IMR-90 (cell line): ENCODE measurements around the gene BRINP3. TPM values are rescaled to one million over a fixed set of nuclear protein-coding genes. Genes with fewer than 3 reads are reported as not detected.

Experiments used
- ATAC-seq: fragments of 200-7000 bp; cut with Tn5 transposase; 2 replicates; pipeline ENCODE4 v1.9.1; 2020; ENCODE audit warnings: low read depth, mild to moderate bottlenecking, moderate library complexity
- BruUV-seq: library from RNA; stranded (reverse); fragments of 400-500 nt; replicated peaks from 2 replicates; lab custom pipeline; 2021; lab: Mats Ljungman, UMichigan
- CTCF ChIA-PET: fragments of 300-600 bp; formaldehyde crosslinking; extraction: SDS; loops from one replicate; lab custom pipeline; 2021; ENCODE audit warnings: antibody characterized with exemption; lab: Yijun Ruan, JAX
- POLR2A ChIA-PET: fragments of 300-600 bp; sonication (Branson Sonifier 250); formaldehyde crosslinking; loops from one replicate; lab custom pipeline; 2022; ENCODE audit warnings: antibody characterized with exemption; ENCODE audit not compliant: unreplicated experiment; lab: Charles Lee
- DNase-seq: peaks from one replicate; pipeline ENCODE4 v3.0.0; 2013
- H2AFZ ChIP-seq: replicated peaks from 2 replicates; pipeline ENCODE3; 2013; ENCODE audit warnings: low read length, mild to moderate bottlenecking; ENCODE audit not compliant: poor library complexity
- H2AK5ac ChIP-seq: 2 replicates; pipeline ENCODE4 v1.6.1; 2013; ENCODE audit warnings: low read depth, low read length, inconsistent platforms
- H2AK9ac ChIP-seq: replicated peaks from 2 replicates; pipeline ENCODE3; 2013; ENCODE audit warnings: mild to moderate bottlenecking, low read depth, low read length, moderate library complexity; ENCODE audit not compliant: poor library complexity
- H2BK120ac ChIP-seq: 2 replicates; pipeline ENCODE4 v1.6.1; 2013; ENCODE audit warnings: low read depth, low read length, inconsistent platforms
- H2BK15ac ChIP-seq: 3 replicates; pipeline ENCODE4 v1.6.1; 2013; ENCODE audit warnings: low read depth, low read length, inconsistent platforms
- H2BK20ac ChIP-seq: 2 replicates; pipeline ENCODE4 v1.6.1; 2013; ENCODE audit warnings: low read depth, mild to moderate bottlenecking, inconsistent platforms, low read length, moderate library complexity
- H2BK5ac ChIP-seq: 2 replicates; pipeline ENCODE4 v1.6.1; 2013; ENCODE audit warnings: mild to moderate bottlenecking, low read depth, low read length, inconsistent platforms; ENCODE audit not compliant: poor library complexity, severe bottlenecking
- H3K14ac ChIP-seq: replicated peaks from 2 replicates; pipeline ENCODE4 v1.6.1; 2013; ENCODE audit warnings: low read depth, low read length, inconsistent platforms
- H3K18ac ChIP-seq: 2 replicates; pipeline ENCODE4 v1.6.1; 2013; ENCODE audit warnings: low read depth, low read length, control low read depth
- H3K23ac ChIP-seq: 2 replicates; pipeline ENCODE4 v1.6.1; 2013; ENCODE audit warnings: low read depth, low read length, inconsistent platforms
- H3K27ac ChIP-seq: 2 replicates; pipeline ENCODE4 v1.5.1; 2013; ENCODE audit warnings: mild to moderate bottlenecking, control low read depth, low read length; ENCODE audit not compliant: insufficient read depth
- H3K27me3 ChIP-seq: 2 replicates; pipeline ENCODE4 v1.6.1; 2013; ENCODE audit warnings: low read length; ENCODE audit not compliant: control insufficient read depth, insufficient read depth
- H3K36me3 ChIP-seq: 2 replicates; pipeline ENCODE4 v1.6.1; 2013; ENCODE audit warnings: low read length, mixed read lengths; ENCODE audit not compliant: control insufficient read depth, insufficient read depth
- H3K4ac ChIP-seq: 2 replicates; pipeline ENCODE4 v1.6.1; 2013; ENCODE audit warnings: low read depth, low read length, inconsistent platforms
- H3K4me1 ChIP-seq: 2 replicates; pipeline ENCODE4 v1.6.1; 2013; ENCODE audit warnings: low read length, mixed read lengths; ENCODE audit not compliant: control insufficient read depth, insufficient read depth
- H3K4me2 ChIP-seq: 2 replicates; pipeline ENCODE4 v1.6.1; 2013; ENCODE audit warnings: low read depth, mild to moderate bottlenecking, control low read depth, low read length, moderate library complexity
- H3K4me3 ChIP-seq: 2 replicates; pipeline ENCODE4 v1.5.1; 2013; ENCODE audit warnings: low read depth, mild to moderate bottlenecking, control low read depth, low read length, moderate library complexity; ENCODE audit not compliant: insufficient read depth
- H3K56ac ChIP-seq: 2 replicates; pipeline ENCODE4 v1.6.1; 2013; ENCODE audit warnings: low read length, inconsistent platforms; ENCODE audit not compliant: insufficient read depth; ENCODE audit errors: extremely low read depth
- H3K79me1 ChIP-seq, 2 experiments: 2 replicates each; pipeline ENCODE4 v1.6.1; 2013; ENCODE audit warnings: low read length in 2 of 2, inconsistent platforms in 1 of 2, low read depth in 1 of 2
- H3K9ac ChIP-seq: 2 replicates; pipeline ENCODE4 v1.6.1; 2013; ENCODE audit warnings: low read depth, low read length, control low read depth
- H3K9me1 ChIP-seq: 2 replicates; pipeline ENCODE4 v1.6.1; 2013; ENCODE audit warnings: low read length, inconsistent platforms; ENCODE audit not compliant: insufficient read depth
- H3K9me3 ChIP-seq: 2 replicates; pipeline ENCODE4 v1.6.1; 2013; ENCODE audit warnings: low read length; ENCODE audit not compliant: control insufficient read depth, insufficient read depth
- H4K20me1 ChIP-seq: 2 replicates; pipeline ENCODE4 v1.6.1; 2013; ENCODE audit warnings: low read length, inconsistent platforms; ENCODE audit not compliant: insufficient read depth
- H4K5ac ChIP-seq: 2 replicates; pipeline ENCODE4 v1.6.1; 2013; ENCODE audit warnings: mild to moderate bottlenecking, low read depth, low read length, control low read depth
- H4K8ac ChIP-seq, 2 experiments: 2 replicates each; pipeline ENCODE4 v1.6.1; 2013; ENCODE audit warnings: low read depth in 2 of 2, low read length in 2 of 2, control low read depth in 1 of 2, inconsistent platforms in 1 of 2
- H4K91ac ChIP-seq: 2 replicates; pipeline ENCODE4 v1.6.1; 2013; ENCODE audit warnings: low read depth, low read length, inconsistent platforms; ENCODE audit not compliant: insufficient read depth
- MAFK ChIP-seq: IDR thresholded peaks from 2 replicates; pipeline ENCODE4 v1.6.1; 2012; ENCODE audit warnings: low read depth, low read length, improper control_type of control experiment
- WGBS, 2 experiments: methylation state at CpG; one replicate each; pipeline versions ENCODE4 v1.1.5 to v1.1.7; 2013; ENCODE audit warnings: missing lambda C conversion rate in 2 of 2; ENCODE audit not compliant: insufficient read length in 1 of 2; ENCODE audit errors: extremely low coverage in 2 of 2; 5-methylcytosine and 5-hydroxymethylcytosine counted together
- dilution Hi-C: fragments of 300-500 bp; cut with HindIII; formaldehyde crosslinking; loops from one replicate; pipeline ENCODE4 v1.14.3; 2018; ENCODE audit warnings: low sequenced_read_pairs; ENCODE audit not compliant: unreplicated experiment
- in situ Hi-C: fragments of 300-500 bp; cut with MboI; formaldehyde crosslinking; loops from 3 replicates; pipeline ENCODE4 v1.14.3; 2019; ENCODE audit warnings: low sequenced_read_pairs, inconsistent platforms, mixed read lengths
- intact Hi-C: fragments of 100-400 bp; cut with micrococcal nuclease; formaldehyde crosslinking; loops from 2 replicates; pipeline ENCODE4 v1.10.0; 2022
- polyA plus RNA-seq, 3 experiments: library from polyadenylated mRNA; depleted of rRNA; stranded (reverse); fragments of >200 nt; gene quantifications; 2 replicates each; pipeline ENCODE4 v1.2.3, GENCODE V29; 2012; ENCODE audit warnings: low replicate concordance in 1 of 3
- total RNA-seq: library from RNA; depleted of rRNA; stranded (reverse); fragments of >200 nt; gene quantifications from 2 replicates; pipeline ENCODE4 v1.2.3, GENCODE V29; 2012

The BRINP3 gene
- total and polyA plus RNA-seq, 2 of the 4 experiments (the other 2 are of a cell fraction): 0.15 to 0.36 TPM

DNA sequence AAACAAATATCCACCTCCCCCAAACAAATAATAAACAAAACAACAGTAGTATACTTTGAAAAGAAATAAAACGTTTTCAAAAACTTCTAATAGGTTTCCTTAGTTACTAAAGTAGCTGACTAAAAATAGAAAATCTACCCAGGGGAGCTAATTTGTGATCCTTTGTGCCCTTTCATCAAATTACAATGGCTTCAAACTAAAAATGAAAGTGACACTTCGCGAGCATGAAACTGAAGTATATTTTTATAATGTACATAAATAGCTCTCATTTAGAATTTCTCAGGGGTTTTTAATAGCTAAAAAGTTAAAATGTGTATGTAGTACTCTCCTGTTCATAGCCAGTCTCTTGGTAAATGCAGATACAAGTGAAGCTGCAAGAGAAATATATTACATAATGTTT, 78.4 kb downstream of the BRINP3 start:
- Histone ChIP-seq H2BK5ac (no peak overlapping the region), H3K23ac (no peak overlapping the region), H3K56ac (no peak overlapping the region), H3K4me2 (no peak overlapping the region), H3K4ac (no peak overlapping the region), H3K36me3 (no peaks in the 10 kb centered on the region), H4K8ac (no peak overlapping the region), H4K20me1 (no peaks in the 10 kb centered on the region), H2BK15ac (no peak overlapping the region), H3K9me1 (no peaks in the 10 kb centered on the region), H3K79me1 (no peaks in the 10 kb centered on the region), H4K5ac (no peak overlapping the region), H3K4me3 (no peak overlapping the region), H3K27me3 (no peaks in the 10 kb centered on the region), H3K4me1 (no peaks in the 10 kb centered on the region), H2AK9ac (no peak overlapping the region), H2AFZ (no peak overlapping the region), H2AK5ac (no peak overlapping the region), H3K9ac (no peak overlapping the region), H2BK20ac (no peak overlapping the region), H4K91ac (no peak overlapping the region), H2BK120ac (no peak overlapping the region), H3K27ac (no peak overlapping the region), H3K14ac (no peak overlapping the region), H3K9me3 (no peaks in the 10 kb centered on the region), H3K18ac (no peak overlapping the region)
- no peak for TF ChIP-seq MAFK
- WGBS, 2 experiments: no CpG with 5 or more reads among the region's 3 CpGs
- BruUV-seq: no TSS peak
- ChIA-PET POLR2A (no interaction called here), CTCF (no interaction called here)
- in situ Hi-C loops (no loop called here), intact Hi-C loops (no loop called here), dilution Hi-C loops (no loop called here)
- no peak for DNase-seq
- ATAC-seq: no peak
